ENCODE data around the gene MEI1.
"Not testable (repeated sequence)": the region's sequence is repeated elsewhere in the genome, so short reads cannot be mapped to it uniquely, and the experiment has no call there.

Gene MEI1, protein sequence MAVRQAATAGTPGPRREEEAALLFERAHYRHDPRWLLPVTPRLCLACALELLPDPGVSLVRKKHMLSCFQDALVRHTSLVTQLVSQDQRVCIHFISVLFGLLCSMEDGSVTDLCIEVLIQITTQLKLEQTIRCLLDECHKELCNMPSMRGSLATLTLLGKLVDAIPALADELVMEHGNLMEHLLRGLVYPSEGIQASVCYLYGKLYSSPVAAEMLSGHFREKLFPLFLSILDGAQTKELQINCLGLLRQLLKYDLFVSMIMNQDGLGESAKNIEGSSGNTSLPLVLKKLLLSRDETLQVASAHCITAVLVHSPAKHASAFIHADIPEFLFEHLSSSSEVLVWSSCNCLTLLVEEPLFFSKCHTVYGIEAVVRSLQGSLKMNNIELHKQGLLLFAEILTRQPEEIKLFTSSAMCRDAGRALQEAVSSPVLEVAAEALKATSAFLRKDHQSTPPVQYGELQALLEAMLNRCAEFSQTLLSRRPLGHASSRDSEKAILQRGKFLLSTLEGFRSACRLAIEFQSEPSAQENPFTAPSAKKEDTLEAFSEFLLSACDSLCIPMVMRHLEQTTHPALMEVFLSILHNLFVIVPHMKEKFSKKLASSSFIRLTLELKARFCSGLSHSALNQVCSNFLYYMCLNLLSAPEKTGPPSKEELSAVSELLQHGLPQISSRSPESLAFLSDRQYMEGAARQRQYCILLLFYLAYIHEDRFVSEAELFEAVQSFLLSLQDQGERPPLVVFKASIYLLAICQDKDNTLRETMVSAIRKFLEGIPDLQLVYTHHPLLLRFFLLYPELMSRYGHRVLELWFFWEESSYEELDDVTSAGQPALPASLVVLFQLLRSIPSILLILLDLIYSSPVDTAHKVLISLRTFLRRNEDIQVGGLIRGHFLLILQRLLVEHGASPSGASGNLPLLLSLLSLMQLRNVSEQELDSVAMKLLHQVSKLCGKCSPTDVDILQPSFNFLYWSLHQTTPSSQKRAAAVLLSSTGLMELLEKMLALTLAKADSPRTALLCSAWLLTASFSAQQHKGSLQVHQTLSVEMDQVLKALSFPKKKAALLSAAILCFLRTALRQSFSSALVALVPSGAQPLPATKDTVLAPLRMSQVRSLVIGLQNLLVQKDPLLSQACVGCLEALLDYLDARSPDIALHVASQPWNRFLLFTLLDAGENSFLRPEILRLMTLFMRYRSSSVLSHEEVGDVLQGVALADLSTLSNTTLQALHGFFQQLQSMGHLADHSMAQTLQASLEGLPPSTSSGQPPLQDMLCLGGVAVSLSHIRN

DNA sequence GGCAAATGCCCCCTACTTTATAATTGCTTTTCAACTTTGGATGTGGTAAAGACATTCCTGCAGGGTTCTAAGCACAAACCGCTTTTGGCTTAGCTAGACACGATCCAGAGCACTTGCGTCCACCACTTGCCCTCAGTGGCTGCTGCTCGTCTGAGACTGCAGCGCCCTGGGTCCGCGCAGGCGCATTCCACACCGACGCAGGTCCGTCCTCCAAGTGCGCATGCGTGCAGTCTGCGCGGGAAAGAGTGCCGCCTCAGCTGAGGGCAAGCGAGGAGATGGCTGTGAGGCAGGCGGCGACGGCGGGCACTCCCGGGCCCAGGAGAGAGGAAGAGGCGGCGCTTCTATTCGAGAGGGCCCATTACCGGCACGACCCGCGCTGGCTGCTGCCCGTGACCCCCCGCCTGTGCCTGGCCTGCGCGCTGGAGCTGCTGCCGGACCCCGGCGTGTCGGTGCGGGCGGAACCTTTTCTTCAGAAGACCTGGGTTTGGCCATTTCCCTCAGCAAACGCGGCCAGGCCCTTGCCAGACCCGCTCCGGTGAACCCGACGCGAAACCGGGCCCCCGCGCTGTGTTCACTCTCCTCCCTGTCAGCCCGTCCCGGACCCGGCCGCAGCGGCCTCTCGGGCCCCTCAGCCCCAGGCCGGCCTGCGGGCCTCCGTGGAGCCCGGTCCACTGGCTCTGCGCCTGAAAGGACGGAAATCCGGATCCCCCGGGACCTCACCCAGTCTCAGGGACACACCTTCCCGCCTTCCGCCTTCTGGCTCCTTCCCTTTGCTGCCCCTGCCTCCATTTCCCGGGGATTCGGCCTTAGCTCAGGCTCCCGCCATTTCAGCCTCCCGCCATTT lies at the start of gene MEI1:
TSS of gene MEI1 (plus strand) at position 240 of the 844 bp plus-strand sequence. CDS start at position 276, 36 bp downstream.
- no peak for DNase-seq (ENCODE audit: low spot score)

DNA sequence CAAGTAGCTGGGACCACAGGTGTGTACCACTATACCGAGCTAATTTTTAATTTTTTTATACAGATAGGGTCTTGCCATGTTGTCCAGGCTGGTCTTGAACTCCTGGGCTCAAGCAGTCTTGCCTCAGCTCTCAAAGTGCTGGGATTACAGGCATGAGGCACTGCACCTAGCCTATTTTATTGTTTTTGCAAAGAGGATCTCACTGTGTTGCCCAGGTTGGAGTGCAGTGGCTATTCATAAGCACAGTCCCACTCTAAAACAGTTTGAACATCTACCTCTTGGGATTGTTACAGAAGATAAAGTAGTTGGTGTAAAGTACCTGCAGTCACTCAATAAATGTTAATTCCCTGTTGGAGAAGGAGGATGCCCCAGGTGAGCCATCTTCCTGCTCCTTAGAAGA lies 49.1 kb upstream of the MEI1 start:
- no peak for DNase-seq (ENCODE audit: low spot score)

DNA sequence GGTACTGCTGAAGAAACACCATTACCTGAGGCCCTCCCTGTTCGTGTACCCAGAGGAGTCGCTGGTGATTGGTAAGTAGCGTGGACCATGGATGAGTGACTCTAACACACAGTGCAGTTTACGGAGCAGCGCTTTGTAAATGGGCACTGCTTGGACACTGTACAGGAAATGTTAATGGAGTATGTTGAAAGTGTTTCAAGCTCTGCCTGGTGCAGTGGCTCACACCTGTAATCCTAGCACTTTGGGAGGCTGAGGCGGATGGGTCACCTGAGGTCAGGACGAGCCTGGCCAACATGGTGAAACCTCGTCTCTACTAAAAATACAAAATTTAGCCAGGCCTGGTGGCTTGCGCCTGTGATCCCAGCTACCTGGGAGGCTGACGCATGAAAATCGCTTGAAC lies 48.5 kb upstream of the MEI1 start:
- no peak for DNase-seq (ENCODE audit: low spot score)

DNA sequence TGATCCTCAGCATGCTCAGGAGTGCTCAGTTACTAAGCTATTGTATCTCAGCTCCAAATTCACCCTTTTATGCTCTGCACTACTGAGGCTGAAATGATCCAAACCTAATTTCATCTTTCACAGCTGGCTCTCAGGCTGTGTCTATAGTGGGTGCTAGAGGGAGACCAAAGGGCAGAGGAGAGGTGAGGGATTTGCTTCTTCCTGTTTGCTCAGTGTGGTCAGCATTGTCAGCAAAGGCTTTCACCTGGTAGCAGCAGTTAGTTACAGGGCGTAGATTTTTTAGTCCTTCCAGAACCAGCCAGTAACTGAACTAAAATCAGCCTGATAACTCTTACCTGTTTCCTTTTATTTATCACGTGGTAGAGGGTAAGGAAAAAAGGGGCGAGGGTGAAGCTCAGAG lies 45.0 kb upstream of the MEI1 start:
- no peak for DNase-seq (ENCODE audit: low spot score)

DNA sequence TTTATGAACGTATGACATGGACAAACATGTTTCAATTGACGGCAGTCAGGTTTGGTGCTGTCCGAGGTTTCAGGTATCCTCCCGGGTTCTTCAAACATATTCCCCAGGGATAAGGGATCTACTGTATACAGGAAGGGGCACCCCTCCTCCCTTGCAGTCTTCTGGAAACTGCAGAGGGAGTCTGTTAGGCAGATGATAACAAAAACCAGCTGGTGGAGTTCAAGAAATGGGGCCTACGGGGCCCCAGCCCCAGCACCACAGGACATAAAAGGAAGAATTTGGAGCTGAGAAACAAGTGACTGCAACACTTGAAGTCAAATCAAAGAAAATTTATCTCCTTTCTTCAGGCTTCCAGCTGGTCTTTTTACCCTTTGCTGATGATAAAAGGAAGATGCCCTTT lies 42.7 kb upstream of the MEI1 start:
- no peak for DNase-seq (ENCODE audit: low spot score)

DNA sequence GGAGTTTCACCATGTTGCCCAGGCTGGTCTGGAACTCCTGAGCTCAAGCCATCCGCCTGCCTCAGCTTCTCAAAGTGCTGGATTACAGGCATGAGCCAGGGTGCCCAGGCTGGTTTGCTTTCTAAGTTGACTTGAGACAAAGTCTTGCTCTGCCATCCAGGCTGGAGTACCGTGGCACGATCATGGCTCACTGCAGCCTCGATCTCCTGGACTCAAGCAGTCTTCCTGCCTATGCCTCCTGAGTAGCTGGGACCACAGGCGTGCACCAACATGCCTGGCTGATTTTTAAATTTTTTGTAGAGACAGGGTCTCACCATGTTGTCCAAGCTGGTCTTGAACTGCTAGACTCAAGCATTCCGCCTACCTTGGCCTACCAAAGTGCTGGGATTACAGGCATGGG lies 41.6 kb upstream of the MEI1 start:
- no peak for DNase-seq (ENCODE audit: low spot score)

DNA sequence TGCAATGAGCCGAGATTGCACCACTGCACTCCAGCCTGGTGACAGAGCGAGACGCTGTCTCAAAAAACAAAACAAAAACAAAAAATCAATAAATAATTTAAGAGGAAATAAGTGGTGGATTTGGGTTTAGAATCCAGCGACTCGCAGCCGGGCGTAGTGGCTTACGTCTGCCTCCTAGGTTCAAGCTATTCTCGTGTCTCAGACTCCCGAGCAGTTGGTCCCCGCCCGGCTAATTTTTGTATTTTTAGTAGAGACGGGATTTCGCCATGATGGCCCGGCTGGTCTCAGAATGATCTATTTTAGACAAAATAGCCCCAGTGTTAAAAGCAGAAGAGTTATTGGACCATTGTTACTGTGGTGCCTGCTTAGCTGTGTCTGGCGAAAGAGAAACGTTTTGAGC lies 40.4 kb upstream of the MEI1 start:
- no peak for DNase-seq (ENCODE audit: low spot score)

DNA sequence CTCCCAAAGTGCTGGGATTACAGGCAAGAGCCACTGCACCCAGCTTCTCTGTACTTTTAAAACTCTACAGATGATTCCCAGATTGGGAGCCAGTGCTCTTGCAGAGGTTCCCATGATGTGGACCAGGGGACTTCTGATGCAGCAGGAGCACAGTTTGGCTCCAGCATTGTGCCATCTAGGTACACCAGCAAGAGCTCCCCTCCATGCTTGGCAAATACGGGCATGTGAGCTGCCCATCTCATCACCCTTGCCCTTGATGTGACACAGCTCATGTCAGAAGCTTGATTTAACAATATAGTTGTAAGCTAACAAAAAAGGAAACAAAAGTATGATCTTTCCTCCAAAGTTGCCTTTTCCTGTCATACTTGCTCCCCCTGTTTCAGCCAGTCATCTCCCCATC lies 39.4 kb upstream of the MEI1 start:
- DNase-seq (ENCODE audit: low spot score) = no peak

DNA sequence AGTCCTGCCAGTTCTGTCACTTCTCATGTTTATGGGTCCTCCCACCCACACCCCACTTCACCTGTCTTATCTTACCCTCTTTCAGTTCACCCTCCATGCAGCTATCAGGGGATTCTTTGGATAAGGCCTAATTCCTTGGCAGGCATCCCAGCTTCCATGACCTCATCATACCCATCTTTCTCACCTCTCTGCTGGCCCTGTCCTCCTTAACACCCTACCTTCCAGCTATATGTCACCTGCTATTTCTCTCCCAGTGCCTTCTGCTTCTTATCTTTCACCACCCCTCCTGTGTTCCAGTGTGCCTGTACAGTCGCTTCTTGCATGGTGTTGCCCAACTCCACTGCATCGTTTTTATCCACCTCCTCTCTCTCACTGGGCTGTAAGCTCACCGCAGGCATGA lies 38.9 kb upstream of the MEI1 start:
- DNase-seq (ENCODE audit: low spot score) = no peak

DNA sequence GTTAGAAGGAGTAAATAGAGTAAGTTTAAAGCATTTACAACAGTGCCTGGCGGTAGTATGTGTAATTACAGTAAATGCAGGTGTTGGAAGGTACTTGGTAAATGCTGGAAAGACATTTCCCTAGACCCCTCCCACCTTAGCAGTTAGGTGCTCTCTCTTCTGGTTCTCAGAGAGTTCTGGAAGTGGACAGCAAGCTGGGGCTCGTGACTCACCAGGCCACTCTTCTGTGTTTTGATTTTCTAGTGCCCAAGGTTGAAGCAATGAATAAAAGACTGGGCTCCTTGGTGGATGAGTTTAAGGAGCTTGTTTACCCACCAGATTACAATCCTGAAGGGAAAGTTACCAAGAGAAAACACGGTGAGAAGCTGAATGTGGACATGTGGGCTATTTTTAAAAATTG lies 38.2 kb upstream of the MEI1 start:
- DNase-seq (ENCODE audit: low spot score) = no peak

DNA sequence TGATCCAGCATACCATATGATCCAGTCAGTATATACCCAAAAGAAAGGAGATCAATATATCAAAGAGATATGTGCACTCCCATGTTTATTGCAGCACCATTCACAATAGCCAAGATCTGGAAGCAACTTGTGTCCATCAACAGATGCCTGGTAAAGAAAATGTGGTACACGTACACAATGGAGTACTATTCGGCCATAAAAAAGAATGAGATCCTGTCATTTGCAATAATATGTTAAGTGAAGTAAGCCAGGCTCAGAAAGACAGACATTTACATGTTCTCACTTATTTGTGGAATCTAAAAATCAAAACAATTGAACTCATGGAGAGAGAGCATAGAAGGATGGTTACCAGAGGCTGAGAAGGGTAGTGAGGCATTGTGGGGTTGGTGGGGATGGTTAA lies 37.6 kb upstream of the MEI1 start:
- no peak for DNase-seq (ENCODE audit: low spot score)

DNA sequence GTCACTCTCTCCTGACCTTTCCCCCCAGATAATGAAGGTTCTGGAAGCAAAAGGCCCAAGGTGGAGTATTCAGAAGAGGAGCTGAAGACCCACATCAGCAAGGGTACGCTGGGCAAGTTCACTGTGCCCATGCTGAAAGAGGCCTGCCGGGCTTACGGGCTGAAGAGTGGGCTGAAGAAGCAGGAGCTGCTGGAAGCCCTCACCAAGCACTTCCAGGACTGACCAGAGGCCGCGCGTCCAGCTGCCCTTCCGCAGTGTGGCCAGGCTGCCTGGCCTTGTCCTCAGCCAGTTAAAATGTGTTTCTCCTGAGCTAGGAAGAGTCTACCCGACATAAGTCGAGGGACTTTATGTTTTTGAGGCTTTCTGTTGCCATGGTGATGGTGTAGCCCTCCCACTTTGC lies 35.7 kb upstream of the MEI1 start:
- DNase-seq (ENCODE audit: low spot score) = not testable (repeated sequence)

DNA sequence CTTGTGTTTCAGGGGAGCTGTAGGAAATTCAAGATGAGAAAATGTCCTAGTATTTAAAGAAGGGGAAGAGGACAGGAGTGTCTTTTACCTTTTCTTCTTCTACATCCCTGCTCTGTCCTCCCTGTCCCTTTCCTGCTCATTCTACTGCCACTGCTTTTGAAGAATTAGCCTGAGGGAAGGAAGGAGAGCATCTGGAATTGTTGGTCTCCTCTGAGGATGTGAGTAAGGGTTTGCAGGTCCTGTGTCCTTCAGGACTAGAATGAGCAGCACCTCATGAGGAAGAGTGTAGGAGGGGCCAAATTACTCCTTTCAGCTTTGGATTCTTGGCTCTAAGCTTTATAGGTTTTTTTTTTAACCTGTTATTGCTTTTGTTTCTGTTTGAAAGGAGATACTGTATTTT lies 34.8 kb upstream of the MEI1 start:
- no peak for DNase-seq (ENCODE audit: low spot score)

DNA sequence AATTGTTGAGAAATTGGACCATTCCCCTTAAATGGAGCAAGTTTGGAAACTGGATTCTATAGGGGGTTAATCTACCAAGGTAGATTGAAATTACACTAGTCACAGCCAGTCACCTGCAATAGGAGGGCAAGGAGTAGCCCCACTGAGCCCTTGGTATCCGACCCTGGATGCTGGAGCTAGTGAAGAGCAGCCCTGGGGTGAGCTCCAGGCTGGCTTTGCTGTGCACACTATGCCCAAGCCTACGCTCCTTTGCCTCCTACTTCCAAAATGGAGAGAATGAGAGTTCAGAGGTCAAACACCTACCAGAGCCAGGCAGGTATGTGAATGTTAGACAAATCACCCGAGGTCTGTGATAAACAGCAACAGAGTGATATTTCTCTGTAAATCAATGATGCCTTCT lies 34.4 kb upstream of the MEI1 start:
- no peak for DNase-seq (ENCODE audit: low spot score)

DNA sequence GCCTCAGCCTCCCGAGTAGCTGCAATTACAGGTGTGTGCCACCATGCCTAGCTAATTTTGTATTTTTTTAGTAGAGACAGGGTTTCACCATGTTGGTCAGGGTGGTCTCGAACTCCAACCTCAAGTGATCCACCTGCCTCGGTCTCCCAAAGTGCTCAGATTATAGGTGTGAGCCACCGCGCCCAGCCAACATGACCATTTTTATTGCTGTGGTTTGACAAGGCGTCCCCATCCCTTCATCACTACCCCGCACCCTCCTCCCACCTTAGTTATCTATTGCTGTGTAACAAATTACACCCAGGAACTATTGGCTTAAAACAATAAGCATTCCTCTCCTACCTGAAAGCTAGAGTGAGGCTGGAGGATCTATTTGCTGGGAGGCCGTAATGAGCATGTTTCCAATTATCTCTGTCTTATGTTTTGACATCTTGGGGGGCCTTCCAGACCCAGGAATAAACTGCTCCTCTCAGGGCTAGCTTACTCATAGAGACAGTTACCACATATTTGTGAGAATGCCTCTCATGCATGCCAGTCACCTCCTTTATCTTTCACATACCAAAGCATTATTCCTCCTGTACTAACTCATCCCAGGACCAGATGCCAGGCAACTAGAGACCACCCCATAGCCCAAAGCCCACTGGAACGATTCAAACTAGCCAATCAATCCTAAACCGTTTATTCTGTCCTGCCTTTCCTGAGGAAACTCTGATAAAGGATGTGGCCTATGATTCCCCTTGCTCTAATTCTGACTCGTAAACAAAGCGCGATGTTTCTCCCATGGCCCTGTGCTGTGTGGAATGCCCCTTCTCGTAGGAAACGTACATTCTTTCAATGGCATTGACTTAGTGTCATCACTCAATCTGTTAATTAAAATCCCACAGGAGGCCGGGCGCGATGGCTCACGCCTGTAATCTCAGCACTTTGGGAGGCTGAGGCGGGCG lies 30.1 kb upstream of the MEI1 start:
- DNase-seq (ENCODE audit: low spot score) = no peak

DNA sequence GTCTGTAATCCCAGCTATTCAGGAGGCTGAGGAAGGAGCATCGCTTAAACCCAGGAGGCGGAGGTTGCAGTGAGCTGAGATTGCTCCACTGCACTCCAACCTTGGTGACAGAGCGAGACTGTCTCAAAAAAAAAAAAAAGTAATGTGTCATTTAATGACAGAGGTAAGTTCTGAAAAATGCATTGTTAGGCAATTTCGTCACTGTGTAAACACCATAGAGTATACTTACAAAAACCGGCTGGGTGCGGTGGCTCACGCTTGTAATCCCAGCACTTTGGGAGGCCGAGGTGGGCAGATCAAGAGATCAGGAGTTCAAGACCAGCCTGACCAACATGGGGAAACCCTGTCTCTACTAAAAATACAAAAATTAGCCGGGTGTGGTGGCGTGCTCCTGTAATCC lies 27.2 kb upstream of the MEI1 start:
- peak; percentile 57 for DNase-seq (ENCODE audit: low spot score)

DNA sequence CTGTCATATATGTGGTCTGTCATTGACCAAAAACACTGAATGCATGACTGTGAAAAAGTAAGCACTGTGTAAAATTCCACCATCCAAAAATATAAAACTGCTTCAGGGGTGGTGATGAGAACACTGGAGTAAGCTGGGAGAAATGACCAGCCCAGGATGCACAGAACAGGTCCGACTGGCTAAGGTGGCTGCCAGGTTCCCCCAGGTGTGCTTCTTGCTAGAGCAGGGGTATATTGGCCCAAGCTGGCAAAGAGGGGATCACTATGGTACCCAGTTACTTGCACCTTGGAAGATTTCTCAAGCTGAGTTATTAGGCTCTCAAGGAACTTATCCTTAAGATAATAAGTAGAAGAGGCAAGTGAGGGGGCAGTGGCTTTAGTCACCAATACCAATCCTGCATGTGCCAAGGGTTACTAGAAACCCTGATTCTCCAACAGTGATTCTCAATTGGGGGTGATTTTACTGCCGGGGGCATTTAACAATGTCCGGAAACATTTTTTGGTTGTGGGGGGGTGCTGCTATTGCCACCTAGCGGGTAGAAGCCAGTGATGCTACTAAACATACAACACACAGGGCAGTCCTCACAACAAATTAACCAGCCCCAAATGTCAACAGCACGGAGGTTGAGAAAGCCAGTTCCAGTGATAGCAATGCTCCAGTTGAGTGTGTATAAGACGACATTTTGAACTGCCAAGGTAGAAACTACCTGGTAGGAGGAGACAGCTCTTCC lies 26.4 kb upstream of the MEI1 start:
- no peak for DNase-seq (ENCODE audit: low spot score)

DNA sequence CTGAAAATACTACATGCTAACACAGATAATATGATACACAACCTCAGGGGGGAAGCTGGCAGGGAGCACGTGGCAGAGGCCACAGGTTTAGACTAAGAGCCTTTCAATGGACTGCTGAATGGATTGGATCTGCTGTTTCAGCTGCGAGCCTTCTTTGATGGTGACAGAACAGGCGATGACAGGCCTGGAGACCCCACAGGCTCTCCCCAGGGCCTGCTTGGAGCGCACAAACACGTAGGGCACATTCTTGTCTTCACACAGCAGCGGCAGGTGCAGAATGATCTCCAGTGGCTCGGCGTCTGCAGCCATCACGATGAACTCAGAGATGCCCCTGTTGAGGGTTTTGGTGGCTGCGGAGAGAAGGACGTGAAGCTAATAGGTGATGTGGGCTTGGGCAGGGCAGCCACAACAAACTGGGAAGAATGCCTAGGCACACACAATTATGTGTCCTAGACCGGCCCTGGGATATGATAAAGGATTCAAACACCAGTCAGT lies 24.4 kb upstream of the MEI1 start:
- no peak for DNase-seq (ENCODE audit: low spot score)

DNA sequence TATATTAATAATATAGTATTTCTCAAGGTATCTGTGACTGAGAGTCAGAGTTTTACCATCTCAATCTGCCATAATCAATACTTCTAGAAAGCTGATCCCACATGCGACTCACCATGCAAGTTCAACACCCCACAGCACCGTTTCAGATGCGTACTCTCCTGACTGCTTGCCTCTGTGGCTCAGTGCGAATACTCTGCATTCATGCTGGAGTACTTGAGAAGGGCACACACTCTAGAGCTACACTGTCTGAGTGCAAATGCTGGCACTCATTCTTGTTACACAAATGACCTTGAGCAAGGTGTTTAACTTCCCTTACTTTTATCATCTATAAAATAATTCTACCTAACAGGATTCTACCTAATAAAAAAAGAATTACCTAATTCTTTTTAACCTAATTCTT lies 23.2 kb upstream of the MEI1 start:
- DNase-seq (ENCODE audit: low spot score) = no peak

DNA sequence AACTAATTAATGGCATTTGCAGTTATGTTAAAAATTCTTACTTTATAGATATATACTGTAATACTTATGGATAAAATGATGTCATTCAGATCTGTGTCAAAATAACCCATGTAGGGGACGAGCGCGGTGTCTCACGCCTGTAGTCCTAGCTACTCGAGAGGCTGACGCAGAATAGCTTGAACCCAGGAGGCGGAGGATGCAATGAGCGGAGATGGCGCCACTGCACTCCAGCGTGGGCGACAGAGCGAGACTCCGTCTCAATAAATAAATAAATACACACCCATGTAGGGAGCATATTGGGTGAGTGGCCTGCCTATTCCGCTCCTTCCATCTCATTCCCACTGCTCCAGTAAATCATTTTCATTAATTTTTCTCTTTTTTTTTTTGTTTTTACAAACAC lies 17.7 kb upstream of the MEI1 start:
- peak; percentile 72 for DNase-seq (ENCODE audit: low spot score)
